ENCODE results near the gene MYLK.

GRCh38 chr3:123734527-123734902 lies 149.6 kb downstream of the MYLK start:
- TF ChIP-seq CTCF (IDR thresholded peaks at IDR 0.05): no peak
- TF ChIP-seq POLR2A (IDR thresholded peaks at IDR 0.05): no peak
